Islet precursor cell (in vitro differentiated cells): ENCODE results near the gene EOLA2.
"Not testable (repeated sequence)": the region's sequence is repeated elsewhere in the genome, so short reads cannot be mapped to it uniquely, and the experiment has no call there.

ENCODE experiments used
- DNase-seq: peaks from one replicate; pipeline ENCODE4 v3.0.0-alpha.2; 2018

Gene EOLA2

GRCh38 chrX:149938427-149938880, at the start of gene EOLA2:
Gene EOLA2, minus strand, starts transcription at chrX:149938491. Its CDS starts 4,617 bp downstream, at chrX:149933874.
- peak; percentile 98 for DNase-seq

GRCh38 chrX:149987613-149988012, 49.3 kb upstream of the EOLA2 start:
- DNase-seq: no peak

GRCh38 chrX:149984411-149984810, 46.1 kb upstream of the EOLA2 start:
- no peak for DNase-seq

GRCh38 chrX:149982310-149982709, 44.0 kb upstream of the EOLA2 start:
- no peak for DNase-seq

GRCh38 chrX:149979126-149979644, 40.9 kb upstream of the EOLA2 start:
- no peak for DNase-seq

GRCh38 chrX:149962859-149963757, 24.8 kb upstream of the EOLA2 start:
- peak; percentile 62 for DNase-seq

- DNase-seq: no peak
Measured at GRCh38 chrX:149962010-149962409, 23.7 kb upstream of the EOLA2 start.

- DNase-seq: no peak
Measured at GRCh38 chrX:149961572-149961971, 23.3 kb upstream of the EOLA2 start.

- DNase-seq: no peak
Measured at GRCh38 chrX:149950681-149951080, 12.4 kb upstream of the EOLA2 start.

GRCh38 chrX:149949743-149950436, 11.6 kb upstream of the EOLA2 start:
- no peak for DNase-seq

GRCh38 chrX:149948016-149948415, 9.7 kb upstream of the EOLA2 start:
- DNase-seq: no peak

GRCh38 chrX:149946932-149947331, 8.6 kb upstream of the EOLA2 start:
- not testable (repeated sequence) for DNase-seq

- DNase-seq: not testable (repeated sequence)
Measured at GRCh38 chrX:149945820-149946219, 7.5 kb upstream of the EOLA2 start.

GRCh38 chrX:149945087-149945670, 6.9 kb upstream of the EOLA2 start:
- not testable (repeated sequence) for DNase-seq

- DNase-seq: not testable (repeated sequence)
Measured at GRCh38 chrX:149940674-149941024, 2.4 kb upstream of the EOLA2 start.

- peak; percentile 98 for DNase-seq
Measured at GRCh38 chrX:149939905-149940673, 1.8 kb upstream of the EOLA2 start.

- no peak for DNase-seq
Measured at GRCh38 chrX:149939655-149939904, 1.3 kb upstream of the EOLA2 start.

GRCh38 chrX:149938881-149939654, 777 bp upstream of the EOLA2 start:
- peak; percentile 97 for DNase-seq

GRCh38 chrX:149937871-149938426, 342 bp downstream of the EOLA2 start:
- no peak for DNase-seq

- not testable (repeated sequence) for DNase-seq
Measured at GRCh38 chrX:149937328-149937727, 963 bp downstream of the EOLA2 start.

- DNase-seq: not testable (repeated sequence)
Measured at GRCh38 chrX:149933547-149933946, 4.7 kb downstream of the EOLA2 start.

- DNase-seq: not testable (repeated sequence)
Measured at GRCh38 chrX:149932970-149933369, 5.3 kb downstream of the EOLA2 start.
